HG02623 (cell line): ENCODE data around the gene RIMKLB.
"Not testable (repeated sequence)": the region's sequence is repeated elsewhere in the genome, so short reads cannot be mapped to it uniquely, and the experiment has no call there.

ENCODE experiments used
- ATAC-seq: cut with Tn5 transposase; IDR thresholded peaks from one replicate; pipeline ENCODE4 v1.9.1; 2021; ENCODE audit warnings: moderate library complexity; ENCODE audit not compliant: unreplicated experiment

Gene RIMKLB

GRCh38 chr12:8689681-8690080, 8.1 kb upstream of the RIMKLB start:
- ATAC-seq, result no peak

DNA sequence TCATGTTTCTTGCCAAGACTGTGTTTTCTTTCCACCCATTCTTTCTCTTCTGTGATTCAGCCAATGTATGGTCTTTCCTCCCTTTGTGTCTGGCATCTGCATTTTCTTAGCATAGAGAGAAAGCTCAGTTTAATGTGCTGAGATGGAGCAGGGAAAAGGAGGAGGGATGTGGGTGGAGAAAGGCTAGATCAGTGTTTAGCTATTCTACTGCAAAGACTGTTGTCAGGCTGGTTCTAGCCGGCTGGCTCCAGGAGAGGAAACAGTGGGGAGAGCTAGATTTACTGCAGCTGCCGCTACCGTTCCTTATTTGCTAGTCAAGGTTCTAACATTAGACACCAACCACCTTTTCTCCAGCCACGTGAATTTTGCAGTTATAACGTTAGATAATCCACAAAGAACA, 5.2 kb upstream of the RIMKLB start:
- no peak for ATAC-seq

DNA sequence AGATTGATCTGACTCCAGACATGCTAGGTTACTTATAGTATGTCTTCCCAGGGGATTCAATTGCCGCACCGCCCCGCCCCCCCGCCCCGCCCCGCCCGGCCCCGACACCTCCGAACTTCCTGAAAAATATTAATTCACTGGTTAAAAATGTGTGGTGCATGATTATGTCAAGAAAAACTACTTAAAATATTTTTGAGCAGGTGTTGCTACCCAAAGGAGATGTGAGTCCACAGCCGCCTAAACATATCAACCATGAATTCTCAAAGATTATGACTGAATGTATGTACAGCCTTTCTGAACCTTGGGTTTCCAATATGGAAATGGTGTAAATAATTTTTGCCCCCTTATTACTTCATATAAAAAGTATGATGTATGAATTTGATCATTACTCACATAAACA, 2.7 kb upstream of the RIMKLB start:
- ATAC-seq, result no peak

GRCh38 chr12:8696442-8697090, 1.2 kb upstream of the RIMKLB start:
- no peak for ATAC-seq

GRCh38 chr12:8697120-8697475, 693 bp upstream of the RIMKLB start:
- peak; percentile 7 for ATAC-seq

DNA sequence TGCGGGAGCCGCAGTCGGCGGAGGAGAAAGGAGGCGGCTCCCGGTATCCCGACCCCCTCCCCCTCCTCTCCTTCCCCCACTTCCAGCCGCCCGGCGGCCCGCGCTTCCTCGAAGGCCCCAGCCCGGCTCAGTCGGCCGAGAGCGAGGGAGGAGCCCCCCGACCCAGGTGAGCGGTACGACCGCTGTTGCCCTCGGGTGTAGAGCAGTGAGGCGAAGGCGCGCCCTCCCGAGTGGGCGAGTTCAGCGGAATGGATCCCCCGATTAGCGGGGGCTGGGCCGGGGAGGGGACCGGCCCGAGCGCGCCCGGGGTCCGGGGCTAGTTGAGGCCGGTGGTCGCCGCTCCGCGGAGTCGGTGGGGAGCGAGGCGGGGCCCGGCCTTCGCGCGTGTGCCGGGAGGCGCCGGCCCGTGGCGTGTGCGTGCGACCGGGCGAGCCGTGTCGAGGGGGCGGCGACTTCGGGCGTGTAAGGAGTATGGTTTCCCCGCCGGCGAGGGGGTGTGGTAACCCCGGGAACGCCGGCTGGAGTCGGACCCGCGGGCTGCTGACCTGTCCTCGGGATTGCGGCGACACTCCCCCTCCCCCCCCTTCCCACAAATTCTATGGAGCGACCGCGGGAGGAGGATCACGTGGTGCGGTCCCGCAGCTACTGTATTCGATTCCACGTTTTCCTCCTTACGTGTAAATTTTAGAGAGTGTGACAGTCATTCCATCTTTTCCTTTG, 501 bp downstream of the RIMKLB start:
- peak; percentile 42 for ATAC-seq

DNA sequence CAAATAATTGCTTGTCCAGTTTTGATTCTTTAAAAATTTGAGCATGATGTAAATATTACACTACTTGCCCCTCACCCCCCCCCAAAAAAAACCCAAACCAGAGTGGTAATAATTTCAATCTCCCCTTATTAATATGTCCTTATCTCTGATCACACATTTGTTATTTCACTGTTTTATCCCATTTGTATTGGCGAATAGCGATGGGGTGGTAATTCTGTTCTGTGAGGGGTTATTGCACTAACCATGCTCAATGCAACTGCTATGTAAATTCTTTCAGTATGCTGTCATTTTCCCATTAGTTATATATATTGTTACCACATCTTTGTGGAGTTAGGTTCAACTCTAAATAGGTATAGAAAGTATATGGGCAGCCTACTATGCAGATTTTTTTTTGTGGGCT, 1.1 kb downstream of the RIMKLB start:
- no peak for ATAC-seq

- ATAC-seq, result no peak
Measured at GRCh38 chr12:8699714-8700113, 1.9 kb downstream of the RIMKLB start.

DNA sequence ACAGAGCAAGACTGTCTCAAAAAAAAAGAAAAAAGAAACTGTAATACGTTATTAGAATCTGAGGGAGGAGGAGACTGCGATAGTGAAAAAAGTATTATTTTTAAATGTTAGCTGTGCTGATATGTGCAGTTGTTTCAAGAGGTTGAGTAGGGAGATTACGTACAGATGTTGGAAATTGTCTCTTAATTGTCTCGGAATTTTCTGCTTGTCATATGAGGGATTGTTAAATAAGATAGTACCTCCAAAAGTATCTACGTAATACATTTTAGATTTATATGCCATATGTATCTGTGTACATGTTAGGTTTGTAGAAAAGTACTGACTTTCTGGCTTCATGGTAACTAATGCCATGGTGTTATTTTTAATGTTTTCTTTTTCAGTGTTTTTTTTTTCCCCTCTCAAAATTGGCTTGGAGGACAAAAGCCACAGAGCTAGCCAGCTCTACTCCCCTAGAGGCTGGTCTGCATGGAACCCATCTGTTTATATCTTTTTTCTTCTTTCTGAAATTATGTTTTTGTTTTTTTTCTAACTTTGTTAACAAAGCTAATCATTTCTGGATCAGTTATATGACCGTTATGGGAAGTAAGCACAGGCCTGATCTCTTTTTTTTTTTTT, 3.4 kb downstream of the RIMKLB start:
- no peak for ATAC-seq

DNA sequence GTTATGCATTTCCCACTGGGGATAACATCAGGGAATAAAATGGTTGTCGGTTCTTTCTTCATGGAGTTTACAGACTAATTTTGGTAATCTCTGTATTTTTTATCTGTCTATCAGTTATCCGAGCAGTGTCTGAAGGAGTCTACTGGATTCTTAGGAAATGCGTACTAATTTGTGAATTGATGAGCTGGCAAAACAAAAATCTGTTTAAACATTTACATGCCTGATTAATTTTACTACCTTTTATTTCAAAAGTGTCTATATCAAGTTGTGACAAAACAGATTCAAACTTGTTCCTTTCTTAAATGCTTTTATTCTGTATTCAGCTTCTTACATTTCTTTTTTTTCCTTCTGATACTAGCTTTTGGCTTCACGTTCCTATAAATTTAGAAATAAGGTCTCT, 4.4 kb downstream of the RIMKLB start:
- no peak for ATAC-seq

GRCh38 chr12:8709124-8709830, 11.5 kb downstream of the RIMKLB start:
- no peak for ATAC-seq

DNA sequence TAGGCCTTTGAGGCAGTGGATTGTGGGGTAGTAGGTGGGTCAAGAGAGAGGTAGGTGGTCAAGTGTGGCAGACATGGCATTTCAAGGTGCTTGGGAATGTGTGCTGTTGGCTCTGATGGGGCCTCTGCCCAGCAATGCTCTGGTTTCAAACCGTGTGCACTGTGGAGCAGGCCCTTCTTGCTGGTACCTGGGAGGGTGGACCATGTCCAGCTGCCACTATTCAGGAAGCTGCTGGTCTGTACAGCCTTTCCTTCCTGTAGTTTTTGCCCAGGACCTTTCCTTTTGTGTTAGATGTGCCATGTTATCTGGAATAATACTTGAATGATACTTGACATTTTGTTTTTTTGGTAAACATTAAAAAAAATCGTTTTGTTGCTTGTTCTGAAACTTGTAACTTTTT, 14.8 kb downstream of the RIMKLB start:
- ATAC-seq, result no peak

GRCh38 chr12:8722286-8722800, 24.6 kb downstream of the RIMKLB start:
- ATAC-seq, result no peak

GRCh38 chr12:8734873-8735381, 37.1 kb downstream of the RIMKLB start:
- ATAC-seq, result no peak

DNA sequence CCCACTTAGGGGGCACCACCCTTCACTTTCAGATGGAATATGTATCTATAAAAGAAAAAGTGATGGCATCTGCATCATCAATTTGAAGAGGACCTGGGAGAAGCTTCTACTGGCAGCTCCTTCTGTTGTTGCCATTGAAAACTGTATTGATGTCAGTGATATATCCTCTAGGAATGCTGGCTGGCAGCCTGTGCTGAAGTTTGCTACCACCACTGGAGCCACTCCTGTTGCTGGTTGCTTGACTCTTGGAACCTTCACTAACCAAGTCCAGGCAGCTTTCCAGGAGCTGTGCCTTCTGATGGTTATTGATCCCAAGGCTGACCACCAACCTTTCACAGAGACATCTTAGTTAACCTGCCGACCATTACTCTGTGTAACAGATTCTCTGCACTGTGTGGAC, 44.7 kb downstream of the RIMKLB start:
- no peak for ATAC-seq

DNA sequence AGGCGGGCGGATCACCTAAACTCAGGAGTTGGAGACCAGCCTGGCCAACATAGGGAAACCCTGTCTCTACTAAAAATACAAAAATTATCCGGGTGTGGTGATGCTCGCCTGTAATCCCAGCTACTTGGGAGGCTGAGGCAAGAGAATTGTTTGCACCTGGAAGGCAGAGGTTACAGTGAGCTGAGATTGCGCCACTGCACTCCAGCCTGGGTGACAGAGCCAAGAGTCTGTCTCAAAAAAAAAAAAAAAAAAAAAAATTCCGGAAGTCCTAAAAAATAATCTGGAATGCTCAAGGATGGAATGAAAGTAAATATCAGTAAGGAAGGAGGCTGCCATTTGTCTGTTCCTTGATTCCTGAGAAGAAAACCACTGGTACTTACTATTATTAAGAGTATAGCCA, 45.3 kb downstream of the RIMKLB start:
- not testable (repeated sequence) for ATAC-seq

DNA sequence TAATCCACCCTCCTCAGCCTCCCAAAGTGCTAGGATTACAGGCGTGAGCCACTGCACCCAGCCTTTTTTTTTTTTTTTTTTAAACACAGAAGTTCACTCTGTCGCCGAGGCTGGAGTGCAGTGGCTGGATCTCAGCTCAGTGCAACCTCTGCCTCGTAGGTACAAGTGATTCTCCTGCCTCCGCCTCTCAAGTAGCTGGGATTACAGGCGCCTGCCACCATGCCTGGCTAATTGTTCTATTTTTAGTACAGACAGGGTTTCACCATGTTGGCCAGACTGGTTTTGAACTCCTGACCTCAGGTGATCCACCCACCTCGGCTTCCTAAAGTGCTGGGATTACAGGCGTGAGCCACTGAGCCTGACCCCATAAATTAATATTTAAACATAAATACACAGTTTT, 47.8 kb downstream of the RIMKLB start:
- not testable (repeated sequence) for ATAC-seq

- ATAC-seq, result no peak
Measured at GRCh38 chr12:8746046-8746445, 48.3 kb downstream of the RIMKLB start.

- ATAC-seq, result not testable (repeated sequence)
Measured at GRCh38 chr12:8760076-8760475, 62.3 kb downstream of the RIMKLB start.

GRCh38 chr12:8762701-8763100, 64.9 kb downstream of the RIMKLB start:
- ATAC-seq, result not testable (repeated sequence)

- ATAC-seq, result not testable (repeated sequence)
Measured at GRCh38 chr12:8766121-8766520, 68.3 kb downstream of the RIMKLB start.
